ENCODE results near the gene NOVA1. TPM values are rescaled to one million over a fixed set of nuclear protein-coding genes. Genes with fewer than 3 reads are reported as not detected.

Gene NOVA1
- total RNA-seq, 1 donor from 2014 or later, result 35.1 TPM

GRCh38 chr14:26621807-26622560 lies 24.2 kb upstream of the NOVA1 start:
- Histone ChIP-seq H3K4me3 (no peak overlapping the region), H3K36me3 (no peaks in the 10 kb centered on the region), H3K4me1 (no peaks in the 10 kb centered on the region), H3K27ac (no peak overlapping the region), H3K27me3 (no peaks in the 10 kb centered on the region), H3K9me3 (no peaks in the 10 kb centered on the region)
- no peak for DNase-seq (ENCODE audit: extremely low spot score in 2 of 2)
- TF ChIP-seq POLR2AphosphoS5 (IDR thresholded peaks at IDR 0.05; ENCODE audit: insufficient read depth in 1 of 2, low read depth in 1 of 2), result no peak
- no peak for TF ChIP-seq POLR2A (IDR thresholded peaks at IDR 0.05)
- TF ChIP-seq CTCF (IDR thresholded peaks at IDR 0.05), result no peak
- intact Hi-C loops (cut with DNase I), result no loop called here

- TF ChIP-seq POLR2A (IDR thresholded peaks at IDR 0.05) (no peak), CTCF (IDR thresholded peaks at IDR 0.05) (no peak), POLR2AphosphoS5 (IDR thresholded peaks at IDR 0.05; ENCODE audit: insufficient read depth in 1 of 2, low read depth in 1 of 2) (no peak)
- Histone ChIP-seq H3K9me3 (no peaks in the 10 kb centered on the region), H3K36me3 (no peaks in the 10 kb centered on the region), H3K4me3 (no peak overlapping the region), H3K4me1 (no peaks in the 10 kb centered on the region), H3K27ac (no peak overlapping the region), H3K27me3 (no peaks in the 10 kb centered on the region)
- intact Hi-C loops (cut with DNase I), result no loop called here
- DNase-seq (ENCODE audit: extremely low spot score in 2 of 2), result no peak
Observed at GRCh38 chr14:26621364-26621763, 23.5 kb upstream of the NOVA1 start.

GRCh38 chr14:26611259-26611658 lies 13.4 kb upstream of the NOVA1 start:
- Histone ChIP-seq H3K4me1 (no peaks in the 10 kb centered on the region), H3K27ac (no peak overlapping the region), H3K4me3 (no peak overlapping the region), H3K27me3 (no peaks in the 10 kb centered on the region), H3K9me3 (no peaks in the 10 kb centered on the region), H3K36me3 (no peaks in the 10 kb centered on the region)
- no peak for TF ChIP-seq POLR2AphosphoS5 (IDR thresholded peaks at IDR 0.05; ENCODE audit: insufficient read depth in 1 of 2, low read depth in 1 of 2)
- TF ChIP-seq POLR2A (IDR thresholded peaks at IDR 0.05), result no peak
- no peak for TF ChIP-seq CTCF (IDR thresholded peaks at IDR 0.05)
- DNase-seq (ENCODE audit: extremely low spot score in 2 of 2), result no peak
- intact Hi-C loops (cut with DNase I), result no loop called here

- no peak overlapping the region for H3K27ac ChIP-seq
- no peak overlapping the region for H3K4me3 ChIP-seq
- H3K27me3 ChIP-seq, result no peaks in the 10 kb centered on the region
- TF ChIP-seq CTCF (IDR thresholded peaks at IDR 0.05) (no peak), POLR2AphosphoS5 (IDR thresholded peaks at IDR 0.05; ENCODE audit: insufficient read depth in 1 of 2, low read depth in 1 of 2) (no peak), POLR2A (IDR thresholded peaks at IDR 0.05) (no peak)
- H3K36me3 ChIP-seq, result no peaks in the 10 kb centered on the region
- no peaks in the 10 kb centered on the region for H3K9me3 ChIP-seq
- intact Hi-C loops (cut with DNase I), result no loop called here
- no peaks in the 10 kb centered on the region for H3K4me1 ChIP-seq
- no peak for DNase-seq (ENCODE audit: extremely low spot score in 2 of 2)
Observed at GRCh38 chr14:26606729-26607312, 9.0 kb upstream of the NOVA1 start.

- no peaks in the 10 kb centered on the region for H3K36me3 ChIP-seq
- TF ChIP-seq POLR2A (IDR thresholded peaks at IDR 0.05), result no peak
- TF ChIP-seq CTCF (IDR thresholded peaks at IDR 0.05), result no peak
- TF ChIP-seq POLR2AphosphoS5 (IDR thresholded peaks at IDR 0.05; ENCODE audit: insufficient read depth in 1 of 2, low read depth in 1 of 2), result no peak
- no peak for DNase-seq (ENCODE audit: extremely low spot score in 2 of 2)
- H3K27ac ChIP-seq, result no peak overlapping the region
- no peaks in the 10 kb centered on the region for H3K27me3 ChIP-seq
- no peaks in the 10 kb centered on the region for H3K9me3 ChIP-seq
- intact Hi-C loops (cut with DNase I), result no loop called here
- no peaks in the 10 kb centered on the region for H3K4me1 ChIP-seq
- no peak overlapping the region for H3K4me3 ChIP-seq
Observed at GRCh38 chr14:26605602-26606001, 7.8 kb upstream of the NOVA1 start.

Measured in vagina (tissue), 2 donors.